HG03460 (cell line): ENCODE measurements around the gene FBXW7.
A peak's percentile ranks its signal among the peaks of the same experiment; 100 is the strongest.
"Not testable (repeated sequence)": the region's sequence is repeated elsewhere in the genome, so short reads cannot be mapped to it uniquely, and the experiment has no call there.

ENCODE experiments used
- ATAC-seq: cut with Tn5 transposase; IDR thresholded peaks from one replicate; pipeline ENCODE4 v1.9.1; 2021; ENCODE audit not compliant: unreplicated experiment

Gene FBXW7

GRCh38 chr4:152550687-152551086, 14.8 kb upstream of the FBXW7 start:
- peak; percentile 42 for ATAC-seq

DNA sequence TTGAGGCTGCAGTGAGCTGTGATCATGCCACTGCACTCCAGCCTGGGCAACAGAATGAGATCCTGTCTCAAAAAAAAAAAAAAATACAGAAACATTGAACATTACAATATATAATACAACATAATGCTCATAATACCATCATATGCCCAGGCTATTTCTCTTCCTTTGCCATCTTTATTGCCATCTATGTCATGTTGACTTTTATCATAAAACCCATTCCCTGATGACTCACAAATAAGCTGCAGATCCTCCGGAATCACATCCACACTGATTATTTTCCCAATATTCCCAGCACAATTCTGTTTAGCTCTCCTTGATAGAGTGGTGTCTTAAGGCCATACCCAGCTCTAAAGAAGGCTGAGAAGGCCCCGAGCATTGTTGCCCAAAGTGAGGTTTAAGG, 9.2 kb upstream of the FBXW7 start:
- ATAC-seq: no peak

GRCh38 chr4:152544533-152544932, 8.6 kb upstream of the FBXW7 start:
- ATAC-seq: not testable (repeated sequence)

DNA sequence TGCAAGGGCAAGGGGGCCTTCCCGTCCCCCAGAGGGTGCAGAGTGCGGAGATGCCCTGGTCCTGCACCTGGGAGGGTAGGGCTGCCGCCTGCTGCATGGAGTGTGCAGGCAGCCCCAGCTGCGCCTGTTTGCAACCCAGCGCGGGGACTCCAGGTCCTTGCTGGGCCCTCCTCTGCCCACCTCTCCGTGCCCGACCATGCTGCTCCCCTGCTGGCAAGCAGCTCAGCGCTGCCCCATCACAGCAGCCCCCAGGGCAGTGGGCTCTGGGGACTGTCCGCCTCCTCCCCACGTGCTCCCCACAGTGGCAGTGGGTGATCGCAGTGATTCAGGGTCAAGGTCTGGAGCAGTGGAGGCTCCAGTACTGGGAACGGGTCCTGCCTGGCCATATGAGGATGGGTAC, 5.0 kb upstream of the FBXW7 start:
- ATAC-seq: no peak

DNA sequence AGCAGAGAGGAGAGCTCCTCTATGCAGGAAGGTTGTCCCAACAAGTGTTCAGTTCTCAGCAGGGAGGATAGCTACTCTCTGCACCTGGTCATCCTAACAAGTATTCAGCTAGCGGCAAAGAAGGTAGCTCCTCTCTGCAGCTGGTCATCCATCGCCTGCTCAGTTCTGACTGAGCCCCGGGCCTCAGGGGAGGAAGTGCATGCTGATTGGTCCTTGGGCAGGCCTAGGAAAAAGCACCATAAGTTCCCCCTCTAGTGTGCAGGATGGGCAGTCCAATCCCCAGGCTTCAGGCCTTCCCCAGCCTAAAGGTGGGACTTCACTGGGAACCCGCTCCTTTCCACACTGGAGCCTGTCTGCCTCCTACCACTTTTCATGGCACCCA, 4.4 kb upstream of the FBXW7 start:
- ATAC-seq: peak; percentile 19

GRCh38 chr4:152539556-152540292, 3.8 kb upstream of the FBXW7 start:
- ATAC-seq: no peak

DNA sequence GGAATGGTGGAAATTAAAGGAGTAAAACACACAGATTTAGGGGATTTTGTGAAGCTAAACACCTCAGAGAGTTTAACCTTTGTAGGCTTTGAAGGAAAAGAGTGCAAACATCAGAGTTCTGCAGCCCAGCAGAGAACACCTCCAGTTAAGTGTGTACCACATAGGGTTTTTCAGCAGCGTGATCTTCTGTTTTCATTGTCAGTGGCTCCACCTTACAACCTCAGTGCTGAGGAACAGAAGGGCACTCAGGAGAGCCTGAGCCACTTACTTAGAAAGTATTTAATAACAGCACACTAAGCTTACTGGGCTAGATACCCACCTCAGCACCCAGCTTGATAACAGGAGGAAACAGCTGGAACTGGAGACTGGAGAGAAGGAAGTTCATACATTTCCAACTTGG, 2.0 kb upstream of the FBXW7 start:
- no peak for ATAC-seq

- ATAC-seq: peak; percentile 30
Measured at GRCh38 chr4:152536545-152537182, 772 bp upstream of the FBXW7 start.

DNA sequence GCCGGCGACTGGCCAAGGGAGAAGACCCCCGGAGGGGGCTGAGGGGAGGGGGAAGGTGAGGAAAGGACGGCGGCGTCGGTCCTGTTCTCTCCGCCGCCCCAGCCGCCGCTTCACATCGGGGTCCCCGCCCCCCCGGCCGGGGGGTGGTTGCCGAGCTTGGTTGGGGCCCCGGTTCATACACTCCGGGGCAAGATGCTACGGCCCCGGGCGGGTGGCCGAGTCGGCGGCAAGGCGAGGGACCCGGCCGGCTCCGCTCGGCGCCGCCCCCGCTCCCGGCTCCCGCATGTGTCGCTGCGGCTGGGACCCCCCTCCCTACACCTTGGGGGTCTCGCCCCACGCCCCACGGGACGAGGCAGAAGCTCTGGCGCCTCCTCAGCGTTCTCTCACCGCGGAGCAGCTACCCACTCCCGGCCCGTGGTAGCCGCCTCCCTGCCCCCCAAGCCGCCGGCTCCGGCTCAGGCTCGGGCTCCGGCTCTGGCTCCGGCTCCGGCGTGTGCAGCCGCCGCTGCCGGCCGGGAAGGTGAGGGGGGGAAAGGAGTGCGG, 461 bp downstream of the FBXW7 start:
- ATAC-seq: peak; percentile 4

- ATAC-seq: no peak
Measured at GRCh38 chr4:152534541-152535359, 1.1 kb downstream of the FBXW7 start.

DNA sequence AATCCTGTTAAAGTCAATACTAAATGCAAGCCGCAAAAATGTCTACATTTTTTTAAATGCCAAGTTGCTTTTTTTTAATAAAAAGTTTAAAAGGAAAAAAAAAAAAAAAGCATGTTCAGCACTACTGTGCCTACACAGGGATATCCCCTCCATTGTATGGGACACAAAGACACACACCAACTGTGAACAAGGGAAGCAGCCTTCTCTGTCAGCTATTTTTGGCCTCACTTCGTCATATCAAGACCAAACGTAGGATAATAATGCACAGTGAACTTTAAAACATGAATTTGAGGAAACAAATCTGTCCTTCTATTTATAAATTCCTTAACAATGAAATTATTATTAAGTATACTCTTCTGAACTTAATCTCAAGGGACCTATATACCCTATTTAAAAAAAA, 4.4 kb downstream of the FBXW7 start:
- ATAC-seq: no peak

- ATAC-seq: no peak
Measured at GRCh38 chr4:152530600-152530999, 5.3 kb downstream of the FBXW7 start.

- ATAC-seq: no peak
Measured at GRCh38 chr4:152529880-152530279, 6.0 kb downstream of the FBXW7 start.

GRCh38 chr4:152528060-152528459, 7.8 kb downstream of the FBXW7 start:
- no peak for ATAC-seq

- ATAC-seq: peak; percentile 44
Measured at GRCh38 chr4:152525878-152526277, 10.0 kb downstream of the FBXW7 start.

DNA sequence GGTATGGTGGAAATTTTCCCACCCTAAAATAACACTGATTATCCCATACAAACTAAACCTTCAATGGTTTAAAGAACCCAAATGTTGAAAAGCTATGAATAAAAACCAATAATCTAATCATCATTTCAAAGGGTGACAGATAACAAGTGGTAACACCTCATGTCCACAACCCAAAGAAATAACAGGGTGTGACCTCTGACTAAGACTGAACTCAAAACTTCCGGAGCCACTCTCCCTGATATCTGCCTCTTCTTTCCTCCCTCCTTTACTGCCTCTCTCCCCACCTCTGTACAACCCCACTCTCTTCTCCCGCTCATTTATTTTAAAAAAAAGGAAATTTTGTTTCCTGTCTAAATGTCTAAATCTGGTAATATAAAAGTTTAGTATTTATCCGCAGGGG, 11.5 kb downstream of the FBXW7 start:
- no peak for ATAC-seq

- no peak for ATAC-seq
Measured at GRCh38 chr4:152523731-152524130, 12.2 kb downstream of the FBXW7 start.

- no peak for ATAC-seq
Measured at GRCh38 chr4:152522754-152523153, 13.1 kb downstream of the FBXW7 start.

DNA sequence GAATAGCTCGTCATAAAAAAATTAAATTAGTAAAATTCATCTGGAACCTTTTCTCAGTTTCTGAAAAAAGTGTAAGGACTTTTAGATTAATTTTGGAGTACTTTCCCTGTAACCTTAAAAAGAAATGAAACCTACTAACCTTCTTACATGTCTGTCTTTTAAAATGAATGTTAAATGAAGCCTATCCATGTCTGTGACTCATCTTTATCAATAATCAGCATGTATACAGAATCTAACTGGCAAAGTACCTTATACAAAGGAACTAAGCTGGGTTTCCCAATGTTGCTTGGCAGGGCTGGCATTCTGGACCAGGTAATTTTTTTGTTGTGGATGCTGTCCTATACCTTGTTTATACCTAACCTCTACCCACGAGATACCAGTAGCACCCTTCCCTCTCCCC, 13.6 kb downstream of the FBXW7 start:
- ATAC-seq: no peak

GRCh38 chr4:152516156-152516555, 19.7 kb downstream of the FBXW7 start:
- ATAC-seq: no peak

DNA sequence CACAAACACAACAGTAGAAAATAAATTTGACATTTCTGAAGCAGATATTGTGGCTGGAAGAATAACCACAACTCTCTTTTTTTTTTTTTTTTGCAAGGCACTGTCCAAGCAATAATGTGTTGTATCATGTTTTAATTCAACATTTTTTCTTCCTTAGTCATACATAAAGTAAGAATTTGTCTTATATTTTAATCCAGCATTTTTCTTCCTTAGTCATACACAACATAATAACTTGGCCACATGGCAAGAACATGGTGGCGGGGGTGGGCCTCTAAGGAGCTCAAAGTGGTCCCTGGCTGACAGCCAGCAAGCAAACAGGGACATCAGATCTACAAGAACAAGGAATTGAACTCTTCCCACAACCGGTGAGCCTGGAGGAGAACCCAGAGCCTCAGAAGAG, 20.2 kb downstream of the FBXW7 start:
- no peak for ATAC-seq

DNA sequence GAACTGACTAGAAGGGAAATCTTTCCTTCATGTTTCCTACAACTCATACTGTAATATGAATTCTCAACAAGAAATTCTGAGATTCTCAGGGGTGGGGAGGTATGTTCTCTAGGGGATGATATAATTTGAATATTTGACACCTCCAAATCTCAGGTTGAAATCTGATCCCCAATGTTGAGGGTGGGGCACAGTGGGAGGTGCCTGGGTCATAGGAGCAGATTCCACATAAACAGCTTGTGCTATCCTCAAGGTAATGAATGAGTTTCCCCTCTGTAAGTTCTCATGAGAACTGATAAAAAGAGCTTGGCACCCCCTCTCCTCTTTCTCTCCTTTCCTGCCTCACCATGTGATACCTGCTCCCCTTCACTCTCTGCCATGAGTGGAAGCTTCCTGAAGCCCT, 21.5 kb downstream of the FBXW7 start:
- no peak for ATAC-seq
